Stimulated activated CD4-positive, alpha-beta T cell treated with anti-CD3 and anti-CD28 coated beads, Interleukin-1b, Interleukin-23, amount 100 ng/mL, for 48 hours (primary cell): ENCODE results near the gene SNAI1.
"Not testable (repeated sequence)": the region's sequence is repeated elsewhere in the genome, so short reads cannot be mapped to it uniquely, and the experiment has no call there.

Experiments used
- DNase-seq: peaks from one replicate; pipeline ENCODE4 v3.0.0-alpha.2; 2020

The SNAI1 gene

GRCh38 chr20:49982346-49983122 is at the start of gene SNAI1:
Gene SNAI1 (plus strand): TSS chr20:49982980. CDS start chr20:49983060, 80 bp downstream.
- DNase-seq, result peak; percentile 84

DNA sequence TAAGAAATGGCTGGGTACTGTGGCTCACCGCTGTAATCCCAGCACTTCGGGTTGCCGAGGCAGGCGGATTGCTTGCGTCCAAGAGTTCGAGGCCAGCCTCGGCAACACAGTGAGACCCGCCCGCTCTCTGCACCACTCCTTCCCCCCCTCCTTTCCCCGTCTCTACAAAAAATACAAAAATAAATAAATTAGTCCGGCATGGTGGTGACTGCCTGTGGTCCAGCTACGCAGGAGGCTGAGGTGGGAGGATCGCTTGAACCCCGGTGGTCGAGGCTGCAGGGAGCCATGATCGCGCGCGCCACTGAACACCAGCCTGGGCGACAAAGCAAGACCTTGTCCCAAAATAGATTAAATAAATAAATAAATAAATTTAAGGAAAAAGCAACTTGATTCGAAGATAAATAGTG is 47.0 kb upstream of the SNAI1 start:
- no peak for DNase-seq

- peak; percentile 91 for DNase-seq
These were observed 46.4 kb upstream of the SNAI1 start, which contains the start of gene RNF114 for GRCh38 chr20:49936153-49937026. Gene RNF114 (plus strand): TSS chr20:49936397. CDS start chr20:49936413, 16 bp downstream.

DNA sequence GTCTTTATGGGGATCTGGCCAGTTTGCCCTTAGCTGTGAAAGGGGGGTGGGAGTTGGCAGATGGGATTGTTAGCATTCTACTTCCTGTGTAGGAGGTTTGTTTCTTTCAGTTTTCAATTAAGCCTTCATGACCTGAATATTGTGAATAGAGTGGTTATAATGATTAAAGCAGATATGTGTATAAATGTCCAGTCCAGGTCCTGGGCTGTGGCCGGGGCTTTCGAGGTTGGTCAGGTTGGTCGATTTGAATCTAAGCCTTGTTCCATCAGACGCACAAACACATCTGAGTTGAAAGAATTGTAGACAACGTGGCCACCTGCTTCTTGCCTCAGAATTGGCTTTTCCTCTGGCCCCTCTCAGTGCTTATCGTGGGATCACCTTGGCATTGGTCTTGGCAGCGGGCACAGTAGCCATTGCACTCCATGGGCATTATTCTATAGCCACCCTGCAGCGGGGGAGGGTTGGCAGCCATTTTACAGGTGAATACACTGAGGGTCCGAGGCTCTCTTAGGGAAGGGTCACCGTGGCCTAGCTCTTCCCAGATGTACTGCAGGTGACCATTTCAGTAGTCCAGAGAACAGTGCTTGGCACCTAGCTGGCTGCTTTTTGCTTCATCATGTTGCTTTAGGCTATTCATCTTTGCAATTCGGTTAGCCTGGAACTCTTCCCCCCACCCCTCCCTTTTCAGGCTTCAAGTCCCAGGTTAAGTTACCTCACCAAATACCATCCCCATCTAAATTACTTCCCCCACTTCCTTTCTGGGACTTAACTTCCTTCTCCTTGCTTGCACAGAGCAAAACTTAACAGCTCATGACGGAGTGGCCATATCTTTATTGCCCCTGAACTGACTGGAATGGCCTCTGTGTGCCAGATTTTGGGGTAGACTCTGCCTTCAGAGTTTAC is 45.5 kb upstream of the SNAI1 start:
- no peak for DNase-seq

DNA sequence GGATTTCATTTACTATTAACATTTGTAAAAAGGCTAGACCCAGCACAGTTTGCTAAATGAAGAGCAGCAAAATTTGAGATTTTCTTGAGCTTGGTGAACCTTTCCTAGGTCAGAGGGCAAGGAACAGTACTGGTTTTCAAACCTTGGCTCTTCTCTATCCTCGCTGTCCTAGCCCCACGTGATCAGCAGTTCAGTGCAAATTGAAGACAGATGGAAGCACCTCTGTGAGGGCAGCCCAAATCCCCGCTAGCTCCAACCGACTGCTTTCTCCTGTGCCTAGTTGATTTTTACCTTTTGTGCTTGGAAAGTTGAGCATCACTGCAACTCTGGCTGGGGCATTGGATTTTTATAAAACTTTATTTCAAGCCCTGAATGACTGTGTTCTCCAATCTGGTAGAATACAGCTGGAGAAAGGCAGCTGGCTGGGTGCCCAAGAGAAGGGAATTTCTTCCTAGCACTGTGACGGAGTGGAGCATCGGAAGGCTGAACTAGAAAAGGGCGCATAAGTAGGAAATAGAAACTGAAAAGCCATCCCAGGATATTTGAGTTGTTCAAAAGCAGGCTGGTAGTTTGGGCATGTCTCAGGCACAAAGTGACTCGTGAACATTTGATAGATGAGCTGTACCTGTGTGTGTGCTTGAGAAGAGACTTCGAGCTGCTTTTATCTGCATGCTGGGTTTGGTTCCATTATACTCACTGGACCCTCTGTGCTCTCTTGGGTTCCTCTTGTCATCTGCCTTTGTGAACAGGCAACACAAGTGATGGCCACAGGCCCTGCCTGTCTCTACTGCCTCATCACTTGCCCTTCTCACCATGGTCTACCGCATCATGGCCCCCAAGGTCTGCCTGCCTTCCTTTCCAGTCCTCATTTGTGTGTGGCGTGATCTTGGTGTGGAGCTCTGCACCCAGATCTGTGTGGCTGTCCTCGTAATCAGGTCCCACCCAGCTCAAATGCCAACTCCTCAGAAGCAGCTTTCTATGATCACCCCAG is 44.3 kb upstream of the SNAI1 start:
- DNase-seq, result no peak

- DNase-seq, result no peak
These were observed 41.3 kb upstream of the SNAI1 start for GRCh38 chr20:49941456-49941855.

DNA sequence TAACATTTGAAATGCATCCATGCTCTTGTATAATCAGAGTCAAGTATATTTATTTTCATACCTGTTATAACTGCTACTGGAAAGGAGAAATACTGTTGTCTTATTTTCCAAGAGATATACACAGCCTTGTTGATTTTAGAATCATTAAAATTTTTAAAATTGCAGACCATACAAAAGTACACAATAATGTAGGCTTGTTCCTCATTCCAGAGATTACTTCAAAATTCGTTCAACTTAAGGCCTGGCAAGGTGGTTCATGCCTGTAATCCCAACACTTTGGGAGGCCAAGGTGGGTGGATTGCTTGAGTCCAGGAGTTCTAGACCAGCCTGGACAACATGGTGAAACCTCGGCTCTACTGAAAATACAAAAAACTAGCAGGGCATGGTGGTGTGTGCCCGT is 40.5 kb upstream of the SNAI1 start:
- no peak for DNase-seq

- no peak for DNase-seq
These were observed 39.8 kb upstream of the SNAI1 start for GRCh38 chr20:49942942-49943341.

DNA sequence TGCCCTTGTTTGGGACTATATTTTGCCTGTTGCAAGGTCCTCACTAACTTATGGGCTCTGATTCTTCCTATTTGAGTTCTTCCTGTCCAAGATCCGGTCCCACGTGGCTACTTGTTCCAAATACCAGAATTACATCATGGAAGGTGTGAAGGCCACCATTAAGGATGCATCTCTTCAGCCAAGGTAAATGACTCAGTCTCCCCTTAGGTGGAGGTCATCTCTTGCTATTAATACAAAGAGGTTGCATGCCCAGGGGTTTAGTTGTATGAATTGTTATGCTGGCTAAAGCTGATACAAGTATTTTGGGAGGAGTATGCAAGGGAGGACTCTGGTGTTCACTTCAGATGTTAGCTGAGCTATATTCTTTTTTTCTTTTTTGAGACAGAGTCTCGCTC is 37.5 kb upstream of the SNAI1 start:
- DNase-seq, result no peak

GRCh38 chr20:49945701-49946477 is 36.9 kb upstream of the SNAI1 start:
- DNase-seq, result no peak

DNA sequence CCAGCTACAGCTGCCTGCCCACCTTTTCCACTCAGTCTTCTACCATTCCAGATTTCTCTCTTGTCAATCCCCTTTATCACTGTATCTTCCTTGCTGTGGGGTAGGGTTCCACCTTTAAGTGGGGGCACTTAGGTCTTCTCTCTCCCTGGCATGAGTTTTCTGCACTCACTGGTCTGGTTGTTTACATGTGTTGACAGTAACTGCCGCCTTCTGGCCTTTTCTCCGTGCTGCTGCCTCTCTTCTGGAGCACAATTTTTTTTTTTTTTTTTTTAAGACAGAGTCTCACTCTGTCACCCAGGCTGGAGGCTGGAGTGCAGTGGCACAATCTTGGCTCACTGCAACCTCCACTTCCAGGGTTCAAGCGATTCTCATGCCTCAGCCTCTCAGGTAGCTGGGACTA is 34.6 kb upstream of the SNAI1 start:
- no peak for DNase-seq

GRCh38 chr20:49948809-49949507 is 33.8 kb upstream of the SNAI1 start:
- no peak for DNase-seq

- no peak for DNase-seq
These were observed 31.6 kb upstream of the SNAI1 start for GRCh38 chr20:49951151-49951550.

GRCh38 chr20:49955167-49955566 is 27.6 kb upstream of the SNAI1 start:
- DNase-seq, result no peak

- DNase-seq, result not testable (repeated sequence)
These were observed 26.9 kb upstream of the SNAI1 start for GRCh38 chr20:49955830-49956396.

- no peak for DNase-seq
These were observed 26.1 kb upstream of the SNAI1 start for GRCh38 chr20:49956689-49957088.

- not testable (repeated sequence) for DNase-seq
These were observed 25.5 kb upstream of the SNAI1 start for GRCh38 chr20:49957089-49957938.

DNA sequence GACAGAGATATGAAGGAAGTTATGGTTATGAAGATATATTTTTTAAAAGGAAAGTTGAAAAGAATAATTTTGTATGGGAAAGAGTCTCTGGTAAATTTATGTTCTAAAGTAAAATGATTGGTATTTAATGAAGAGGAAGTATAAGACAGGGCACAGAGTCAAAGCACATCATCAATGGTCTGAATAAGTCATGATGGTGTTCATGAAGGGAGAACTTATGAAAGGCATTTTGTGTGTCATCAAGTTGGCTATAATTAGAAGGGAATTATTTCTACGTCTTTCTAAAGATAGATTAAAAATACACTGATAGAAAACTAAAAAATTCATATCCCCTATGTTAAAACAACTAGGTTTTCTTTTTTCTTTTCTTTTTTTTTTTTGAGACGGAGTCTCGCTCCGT is 21.4 kb upstream of the SNAI1 start:
- no peak for DNase-seq
